HepG2 (cell line): Measurements from ENCODE around the gene TTC31. TPM values are rescaled to one million over a fixed set of nuclear protein-coding genes. Genes with fewer than 3 reads are reported as not detected.
A peak's percentile ranks its signal among the peaks of the same experiment; 100 is the strongest.

ENCODE experiments used
- CEBPG ChIP-seq: IDR thresholded peaks from 2 replicates; pipeline ENCODE4 v1.6.1; 2016
- DR1 ChIP-seq: sonication (generic); formaldehyde crosslinking; IDR thresholded peaks from 2 replicates; pipeline ENCODE4 v1.8.0; 2021; ENCODE audit warnings: mild to moderate bottlenecking, missing genetic modification reagents, inconsistent platforms
- GATAD1 ChIP-seq: IDR thresholded peaks from 2 replicates; pipeline ENCODE4 v1.6.1; 2016; ENCODE audit warnings: missing genetic modification reagents, missing compliant biosample characterization
- IRF9 ChIP-seq: sonication (generic); formaldehyde crosslinking; IDR thresholded peaks from 2 replicates; pipeline ENCODE4 v1.8.0; 2022; ENCODE audit warnings: missing genetic modification reagents, mild to moderate bottlenecking, borderline replicate concordance
- MATR3 ChIP-seq: sonication (generic); formaldehyde crosslinking; IDR thresholded peaks from 2 replicates; pipeline ENCODE4 v1.4.0; 2020; ENCODE audit warnings: missing genetic modification reagents
- MIER2 ChIP-seq: IDR thresholded peaks from 2 replicates; pipeline ENCODE4 v1.6.1; 2016; ENCODE audit warnings: missing biosample characterization, missing genetic modification reagents
- NCOA1 ChIP-seq: sonication (generic); formaldehyde crosslinking; IDR thresholded peaks from 2 replicates; pipeline ENCODE4 v1.9.0; 2021; ENCODE audit warnings: missing genetic modification reagents
- PAX8 ChIP-seq: sonication (generic); formaldehyde crosslinking; IDR thresholded peaks from 2 replicates; pipeline ENCODE4 v1.8.0; 2022; ENCODE audit warnings: mild to moderate bottlenecking, missing genetic modification reagents, borderline replicate concordance
- POLR2G ChIP-seq: fragments of 200-400 bp; formaldehyde crosslinking; IDR thresholded peaks from 2 replicates; pipeline ENCODE4 v1.6.1; 2018; ENCODE audit warnings: mild to moderate bottlenecking, low read depth, low read length, moderate library complexity
- SRSF4 ChIP-seq: fragments of 200-400 bp; formaldehyde crosslinking; IDR thresholded peaks from one replicate; pipeline ENCODE4 v1.6.1; 2018; ENCODE audit warnings: mild to moderate bottlenecking, low read depth, low read length, moderate library complexity; ENCODE audit not compliant: poor library complexity, severe bottlenecking
- ZNF230 ChIP-seq: sonication (generic); formaldehyde crosslinking; IDR thresholded peaks from 2 replicates; pipeline ENCODE4 v1.4.0; 2020; ENCODE audit warnings: mild to moderate bottlenecking, missing genetic modification reagents
- ZNF263 ChIP-seq: sonication (generic); formaldehyde crosslinking; IDR thresholded peaks from 2 replicates; pipeline ENCODE4 v1.4.0; 2020; ENCODE audit warnings: missing genetic modification reagents
- ZNF3 ChIP-seq: IDR thresholded peaks from 2 replicates; pipeline ENCODE4 v1.7.0; 2017; ENCODE audit warnings: inconsistent platforms
- ZNF335 ChIP-seq: sonication (generic); formaldehyde crosslinking; IDR thresholded peaks from 2 replicates; pipeline ENCODE4 v1.4.0; 2020; ENCODE audit warnings: missing genetic modification reagents
- ZNF446 ChIP-seq: sonication (generic); formaldehyde crosslinking; IDR thresholded peaks from 2 replicates; pipeline ENCODE4 v1.5.0; 2020; ENCODE audit warnings: mild to moderate bottlenecking, missing genetic modification reagents
- ZNF580 ChIP-seq: IDR thresholded peaks from 2 replicates; pipeline ENCODE4 v1.6.1; 2016; ENCODE audit warnings: low read depth, borderline replicate concordance
- ZNF816 ChIP-seq: sonication (generic); formaldehyde crosslinking; IDR thresholded peaks from 2 replicates; pipeline ENCODE4 v1.8.0; 2022; ENCODE audit warnings: missing genetic modification reagents, mild to moderate bottlenecking, borderline replicate concordance
- polyA plus RNA-seq, 8 experiments: library from polyadenylated mRNA; depleted of rRNA in 3 of 8; stranded (reverse) in 7 of 8; unstranded in 1 of 8; fragments of >200 nt; fragmentation: Illumina TruSeq in 4 of 8; extraction: Trizol in 4 of 8; gene quantifications; 2 replicates each; pipeline versions ENCODE4 v1.2.1 to v1.2.3, GENCODE V29; 2011 to 2016; ENCODE audit warnings: low read depth in 4 of 8, missing spikeins in 1 of 8, mixed read lengths in 1 of 8; ENCODE audit not compliant: insufficient read depth in 1 of 8
- total RNA-seq, 5 experiments: library from RNA; depleted of rRNA; stranded (reverse); fragments of >200 nt; fragmentation: Illumina TruSeq; extraction: Trizol; gene quantifications; 2 replicates each; pipeline ENCODE4 v1.2.3, GENCODE V29; 2016; ENCODE audit warnings: low read depth in 1 of 5
- TF ChIP-seq, protein P1 (sequence below), 2 experiments: sonication (generic) in 1 of 2; formaldehyde crosslinking in 1 of 2; IDR thresholded peaks; 2 replicates each; pipeline versions ENCODE4 v1.6.1 to v1.9.0; 2014 to 2022; ENCODE audit warnings: antibody characterized with exemption in 1 of 2, borderline replicate concordance in 1 of 2, inconsistent platforms in 1 of 2, low read depth in 1 of 2, missing genetic modification reagents in 1 of 2
- TF ChIP-seq, protein P2 (sequence below): sonication (generic); formaldehyde crosslinking; IDR thresholded peaks from 2 replicates; pipeline ENCODE4 v1.5.0; 2020; ENCODE audit warnings: missing genetic modification reagents, mild to moderate bottlenecking, borderline replicate concordance

Gene TTC31
- total and polyA plus RNA-seq, 2 of the 13 experiments (the other 11 are each of a cell fraction or from before 2014, with no cell fraction given): 28.3 to 39.5 TPM

- peak; percentile 75; the same call in 1 of the 2 replicates for TF ChIP-seq ZNF816 (CRISPR knock-in tag)
- TF ChIP-seq IRF9: no peak; the same call in 1 of the 2 replicates
- peak; percentile 96 for TF ChIP-seq POLR2G
- peak; percentile 93 for TF ChIP-seq ZNF335 (CRISPR knock-in tag)
- TF ChIP-seq MATR3: no peak
- TF ChIP-seq ZNF446 (CRISPR knock-in tag): no peak
- peak; percentile 98 for TF ChIP-seq NCOA1 (CRISPR knock-in tag)
- TF ChIP-seq PAX8 (CRISPR knock-in tag): peak; percentile 75
- TF ChIP-seq, protein P1, sequence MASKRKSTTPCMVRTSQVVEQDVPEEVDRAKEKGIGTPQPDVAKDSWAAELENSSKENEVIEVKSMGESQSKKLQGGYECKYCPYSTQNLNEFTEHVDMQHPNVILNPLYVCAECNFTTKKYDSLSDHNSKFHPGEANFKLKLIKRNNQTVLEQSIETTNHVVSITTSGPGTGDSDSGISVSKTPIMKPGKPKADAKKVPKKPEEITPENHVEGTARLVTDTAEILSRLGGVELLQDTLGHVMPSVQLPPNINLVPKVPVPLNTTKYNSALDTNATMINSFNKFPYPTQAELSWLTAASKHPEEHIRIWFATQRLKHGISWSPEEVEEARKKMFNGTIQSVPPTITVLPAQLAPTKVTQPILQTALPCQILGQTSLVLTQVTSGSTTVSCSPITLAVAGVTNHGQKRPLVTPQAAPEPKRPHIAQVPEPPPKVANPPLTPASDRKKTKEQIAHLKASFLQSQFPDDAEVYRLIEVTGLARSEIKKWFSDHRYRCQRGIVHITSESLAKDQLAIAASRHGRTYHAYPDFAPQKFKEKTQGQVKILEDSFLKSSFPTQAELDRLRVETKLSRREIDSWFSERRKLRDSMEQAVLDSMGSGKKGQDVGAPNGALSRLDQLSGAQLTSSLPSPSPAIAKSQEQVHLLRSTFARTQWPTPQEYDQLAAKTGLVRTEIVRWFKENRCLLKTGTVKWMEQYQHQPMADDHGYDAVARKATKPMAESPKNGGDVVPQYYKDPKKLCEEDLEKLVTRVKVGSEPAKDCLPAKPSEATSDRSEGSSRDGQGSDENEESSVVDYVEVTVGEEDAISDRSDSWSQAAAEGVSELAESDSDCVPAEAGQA (IDR thresholded peaks at IDR 0.05; ENCODE audit: low read depth): peak; percentile 92
- TF ChIP-seq, protein P1 (CRISPR knock-in tag; IDR thresholded peaks at IDR 0.05; ENCODE audit: borderline replicate concordance): no peak
- TF ChIP-seq, protein P2, sequence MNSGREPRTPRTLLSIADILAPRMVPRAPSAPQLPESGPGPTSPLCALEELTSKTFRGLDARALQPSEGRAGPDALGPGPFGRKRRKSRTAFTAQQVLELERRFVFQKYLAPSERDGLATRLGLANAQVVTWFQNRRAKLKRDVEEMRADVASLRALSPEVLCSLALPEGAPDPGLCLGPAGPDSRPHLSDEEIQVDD (CRISPR knock-in tag): no peak
- no peak; the same call in none of the 2 replicates for TF ChIP-seq DR1 (CRISPR knock-in tag)
- 0 out of 2 replicates have a peak, but pooled peaks have one; percentile 23 for TF ChIP-seq ZNF3
- TF ChIP-seq CEBPG: peak; percentile 17; the same call in 1 of the 2 replicates
- no peak for TF ChIP-seq MIER2
- peak; percentile 59; the same call in 1 of the 2 replicates for TF ChIP-seq ZNF580
- TF ChIP-seq SRSF4: no peak
- peak; percentile 84; the same call in 1 of the 2 replicates for TF ChIP-seq ZNF230
- TF ChIP-seq ZNF263 (CRISPR knock-in tag): peak; percentile 95
- peak; percentile 99 for TF ChIP-seq GATAD1
These were observed at the start of gene TTC31, which contains the start of gene CCDC142 (continued) for GRCh38 chr2:74482801-74483674.
